H1 (cell line): ENCODE measurements around the gene MYOCOS. TPM values are rescaled to one million over a fixed set of nuclear protein-coding genes. Genes with fewer than 3 reads are reported as not detected.

Experiments used
- CEBPB ChIP-seq: IDR thresholded peaks from 2 replicates; pipeline ENCODE4 v1.6.1; 2012; ENCODE audit warnings: low read depth, low read length
- CHD7 ChIP-seq: fragments of 300-600 bp; sonication (generic); IDR thresholded peaks from 2 replicates; pipeline ENCODE4 v1.7.1; 2012; ENCODE audit warnings: low read length, moderate library complexity, mild to moderate bottlenecking, inconsistent platforms; ENCODE audit not compliant: insufficient replicate concordance
- PHF8 ChIP-seq: fragments of 200-600 bp; sonication (generic); conservative IDR thresholded peaks from 2 replicates; pipeline ENCODE4 v1.7.1; 2012; ENCODE audit warnings: low read depth, mild to moderate bottlenecking, inconsistent platforms, low read length, moderate library complexity
- POU5F1 ChIP-seq: IDR thresholded peaks from 2 replicates; pipeline ENCODE4 v1.6.1; 2011; ENCODE audit warnings: low read depth, mild to moderate bottlenecking, low read length, moderate library complexity
- RAD21 ChIP-seq, 2 experiments: IDR thresholded peaks in 1 of 2; conservative IDR thresholded peaks in 1 of 2; 2 replicates each; pipeline ENCODE4 v1.6.1; 2011; ENCODE audit warnings: low read depth in 2 of 2, low read length in 2 of 2, improper control_type of control experiment in 1 of 2, inconsistent platforms in 1 of 2, mild to moderate bottlenecking in 1 of 2, moderate library complexity in 1 of 2
- RNF2 ChIP-seq: fragments of 200-900, 300-1000 bp; sonication (generic); IDR thresholded peaks from 2 replicates; pipeline ENCODE4 v1.7.1; 2016; ENCODE audit warnings: borderline replicate concordance, low read depth, mild to moderate bottlenecking, antibody characterized with exemption, low read length; ENCODE audit not compliant: poor library complexity, severe bottlenecking; ENCODE audit errors: missing control alignments
- SP2 ChIP-seq: IDR thresholded peaks from 2 replicates; pipeline ENCODE4 v1.6.1; 2012; ENCODE audit warnings: mild to moderate bottlenecking, low read length, inconsistent platforms
- SUZ12 ChIP-seq: fragments of 200-600 bp; sonication (generic); IDR thresholded peaks from 2 replicates; pipeline ENCODE4 v1.6.1; 2012; ENCODE audit warnings: mild to moderate bottlenecking, inconsistent platforms, low read length, moderate library complexity, mixed read lengths
- TAF1 ChIP-seq: IDR thresholded peaks from 2 replicates; pipeline ENCODE4 v1.6.1; 2011; ENCODE audit warnings: mild to moderate bottlenecking, low read depth, low read length
- TCF12 ChIP-seq: IDR thresholded peaks from 2 replicates; pipeline ENCODE4 v1.6.1; 2011; ENCODE audit warnings: low read depth, mild to moderate bottlenecking, low read length
- polyA plus RNA-seq, 7 experiments: library from polyadenylated mRNA; depleted of rRNA in 3 of 7; stranded (reverse) in 5 of 7; unstranded in 2 of 7; fragments of >200 nt in 5 of 7; fragments of 200-250 nt in 2 of 7; gene quantifications; 1 replicate in 5 of 7; 2 replicates in 1 of 7; 4 replicates in 1 of 7; pipeline versions ENCODE4 v1.2.1 to v1.2.3, GENCODE V29; 2011 to 2013; ENCODE audit warnings: missing spikeins in 2 of 7, mixed read lengths in 2 of 7
- total RNA-seq: library from RNA; stranded (reverse); fragmentation: NEBNext Ultra II Directional; extraction: Animal tissue kit (Norgen Biotek cat#: 25700); gene quantifications from 2 replicates; pipeline ENCODE4 v1.2.1, GENCODE V29; 2021

MYOCOS gene
- total and polyA plus RNA-seq, 2 of the 8 experiments (the other 6 are each of a cell fraction or from before 2014, with no cell fraction given), result not detected

GRCh38 chr1:171654942-171655745, 33.1 kb downstream of the MYOCOS start (continued):
- TF ChIP-seq CHD7, result no peak
- no peak for TF ChIP-seq CEBPB
- TF ChIP-seq POU5F1, result no peak
- TF ChIP-seq PHF8, result no peak
- TF ChIP-seq TCF12, result 0 out of 2 replicates have a peak, but pooled peaks have one; percentile 9
- peak; percentile 65 to 71 for TF ChIP-seq RAD21 (IDR thresholded peaks at IDR 0.05 in 1 of 2, conservative IDR thresholded peaks at IDR 0.05 in 1 of 2; ENCODE audit: low read depth in 2 of 2, low read length in 2 of 2)
- TF ChIP-seq SP2, result no peak
- TF ChIP-seq RNF2, result no peak
- TF ChIP-seq TAF1, result no peak
- no peak for TF ChIP-seq SUZ12
